ENCODE measurements around the gene TEPSIN. TPM values are rescaled to one million over a fixed set of nuclear protein-coding genes. Genes with fewer than 3 reads are reported as not detected.

Gene TEPSIN
- total RNA-seq, 4 donors from 2014 or later, result 61.2 to 336 (median 121) TPM

DNA sequence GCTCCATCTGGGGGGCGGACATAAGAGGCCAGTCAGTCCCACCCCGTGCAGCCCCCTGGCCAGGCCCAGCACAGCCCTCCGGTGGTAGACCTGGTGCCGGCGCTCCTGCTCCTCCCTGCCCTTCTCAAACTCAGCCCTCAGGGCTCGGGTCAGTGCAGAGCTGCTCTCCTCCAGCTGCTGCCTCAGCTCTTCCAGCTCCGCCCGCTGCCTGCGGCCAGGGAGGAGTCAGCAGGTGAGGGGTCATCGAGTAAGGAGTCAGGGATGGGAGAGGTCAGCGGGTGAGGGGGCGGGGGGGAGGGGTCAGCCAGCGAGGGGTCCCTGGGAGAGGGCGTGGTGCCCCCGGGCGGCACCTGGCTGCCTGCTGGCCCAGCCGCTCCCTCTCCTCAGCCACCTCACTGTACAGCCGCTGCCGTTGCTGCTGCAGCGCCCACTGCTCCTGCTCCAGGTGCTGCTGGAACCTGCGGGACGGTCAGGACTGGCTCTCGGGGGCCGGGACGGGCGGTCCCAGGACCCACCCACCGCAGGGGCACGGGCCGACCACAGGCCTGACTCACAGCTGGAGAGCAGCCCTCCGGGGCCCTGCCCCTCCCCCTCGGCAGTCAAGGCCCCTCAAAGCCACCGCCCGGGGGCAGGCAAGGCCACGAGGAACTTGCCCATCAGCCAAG, 46.3 kb downstream of the TEPSIN start:
- intact Hi-C loops (cut with DNase I; ENCODE audit: low total_unique reads), result no loop called here
- Histone ChIP-seq H3K27me3 (no peaks in the 10 kb centered on the region), H3K36me3 (no peaks in the 10 kb centered on the region), H3K9me3 (no peaks in the 10 kb centered on the region), H3K27ac (no peak overlapping the region), H3K4me1 (no peaks in the 10 kb centered on the region), H3K4me3 (no peak overlapping the region)
- in situ Hi-C loops (cut with MboI; ENCODE audit: low pct_ligation_motif_present in 1 of 4, low pct_unique_long_range_greater_than_20kb in 1 of 4, low sequenced_read_pairs in 3 of 4), result no loop called here
- TF ChIP-seq EP300 (IDR thresholded peaks at IDR 0.05; ENCODE audit: low read depth), result no peak
- 87% methylated on average over 10 of the region's 34 CpGs; no CpG with 5 or more reads in 1 of the 2 donors for WGBS, 2 donors (ENCODE audit: low coverage in 1 of 2)
- no peak for DNase-seq

DNA sequence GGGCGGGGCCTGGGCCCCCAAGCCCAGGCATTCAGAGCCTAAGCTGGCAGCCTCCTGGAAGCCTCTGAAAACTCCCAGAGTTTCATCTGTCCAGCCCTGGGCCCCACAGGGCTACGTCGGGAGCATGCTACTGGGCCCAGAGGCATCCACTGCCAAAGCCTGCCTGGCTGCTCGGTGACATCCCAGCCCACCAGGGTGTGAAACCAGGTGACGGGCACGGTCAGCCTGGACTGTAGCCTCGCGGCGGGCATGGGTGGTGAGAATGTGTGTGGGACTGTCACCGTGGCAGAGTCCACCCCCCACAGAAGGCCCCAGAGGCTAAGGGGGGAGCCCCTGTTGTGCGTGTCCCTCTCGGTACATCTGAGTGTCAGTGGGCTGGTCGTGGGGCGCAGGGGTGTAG, 47.2 kb downstream of the TEPSIN start:
- DNase-seq, result no peak
- H3K36me3 ChIP-seq, result no peaks in the 10 kb centered on the region
- H3K4me1 ChIP-seq, result no peaks in the 10 kb centered on the region
- in situ Hi-C loops (cut with MboI; ENCODE audit: low pct_ligation_motif_present in 1 of 4, low pct_unique_long_range_greater_than_20kb in 1 of 4, low sequenced_read_pairs in 3 of 4), result no loop called here
- 94% methylated on average over 7 of the region's 14 CpGs; no CpG with 5 or more reads in 1 of the 2 donors for WGBS, 2 donors (ENCODE audit: low coverage in 1 of 2)
- H3K27me3 ChIP-seq, result no peaks in the 10 kb centered on the region
- TF ChIP-seq EP300 (IDR thresholded peaks at IDR 0.05; ENCODE audit: low read depth), result no peak
- TF ChIP-seq, protein P1, sequence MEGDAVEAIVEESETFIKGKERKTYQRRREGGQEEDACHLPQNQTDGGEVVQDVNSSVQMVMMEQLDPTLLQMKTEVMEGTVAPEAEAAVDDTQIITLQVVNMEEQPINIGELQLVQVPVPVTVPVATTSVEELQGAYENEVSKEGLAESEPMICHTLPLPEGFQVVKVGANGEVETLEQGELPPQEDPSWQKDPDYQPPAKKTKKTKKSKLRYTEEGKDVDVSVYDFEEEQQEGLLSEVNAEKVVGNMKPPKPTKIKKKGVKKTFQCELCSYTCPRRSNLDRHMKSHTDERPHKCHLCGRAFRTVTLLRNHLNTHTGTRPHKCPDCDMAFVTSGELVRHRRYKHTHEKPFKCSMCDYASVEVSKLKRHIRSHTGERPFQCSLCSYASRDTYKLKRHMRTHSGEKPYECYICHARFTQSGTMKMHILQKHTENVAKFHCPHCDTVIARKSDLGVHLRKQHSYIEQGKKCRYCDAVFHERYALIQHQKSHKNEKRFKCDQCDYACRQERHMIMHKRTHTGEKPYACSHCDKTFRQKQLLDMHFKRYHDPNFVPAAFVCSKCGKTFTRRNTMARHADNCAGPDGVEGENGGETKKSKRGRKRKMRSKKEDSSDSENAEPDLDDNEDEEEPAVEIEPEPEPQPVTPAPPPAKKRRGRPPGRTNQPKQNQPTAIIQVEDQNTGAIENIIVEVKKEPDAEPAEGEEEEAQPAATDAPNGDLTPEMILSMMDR (IDR thresholded peaks at IDR 0.05), result no peak
- no peak for TF ChIP-seq POLR2A (IDR thresholded peaks at IDR 0.05)
- TF ChIP-seq POLR2AphosphoS5 (IDR thresholded peaks at IDR 0.05), result no peak
- intact Hi-C loops (cut with DNase I; ENCODE audit: low total_unique reads), result no loop called here
- no peak overlapping the region for H3K27ac ChIP-seq
- H3K9me3 ChIP-seq, result no peaks in the 10 kb centered on the region
- no peak overlapping the region for H3K4me3 ChIP-seq

DNA sequence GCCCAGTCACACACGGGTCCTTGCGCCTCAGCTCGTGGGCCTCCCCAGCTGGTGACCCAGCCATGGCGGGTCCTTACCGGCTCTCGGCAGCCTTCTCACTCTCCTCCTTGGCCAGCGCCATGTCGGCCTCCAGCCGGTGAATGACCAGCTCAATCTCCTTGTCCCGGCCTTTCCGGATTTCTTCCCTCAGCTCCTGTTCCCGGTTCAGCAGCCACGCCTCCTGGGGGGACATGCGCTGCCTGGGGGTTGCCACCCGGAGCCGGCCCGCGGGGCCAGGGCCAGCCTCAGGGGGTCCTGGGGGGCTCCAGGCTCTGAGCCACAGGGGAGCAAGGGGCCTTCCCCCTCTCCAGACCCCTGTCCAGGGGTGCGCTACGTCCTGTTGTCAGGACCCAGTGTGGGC, 47.7 kb downstream of the TEPSIN start:
- TF ChIP-seq EP300 (IDR thresholded peaks at IDR 0.05; ENCODE audit: low read depth) (no peak), POLR2A (IDR thresholded peaks at IDR 0.05) (no peak), POLR2AphosphoS5 (IDR thresholded peaks at IDR 0.05) (no peak)
- TF ChIP-seq, protein P1 (IDR thresholded peaks at IDR 0.05), result no peak
- Histone ChIP-seq H3K9me3 (no peaks in the 10 kb centered on the region), H3K36me3 (no peaks in the 10 kb centered on the region), H3K4me1 (no peaks in the 10 kb centered on the region), H3K4me3 (no peak overlapping the region), H3K27me3 (no peaks in the 10 kb centered on the region), H3K27ac (no peak overlapping the region)
- intact Hi-C loops (cut with DNase I; ENCODE audit: low total_unique reads), result no loop called here
- no peak for DNase-seq
- in situ Hi-C loops (cut with MboI; ENCODE audit: low pct_ligation_motif_present in 1 of 4, low pct_unique_long_range_greater_than_20kb in 1 of 4, low sequenced_read_pairs in 3 of 4), result no loop called here
- WGBS, 2 donors (ENCODE audit: low coverage in 1 of 2), result 67 to 93% methylated on average over 3 to 19 of the region's 20 CpGs

DNA sequence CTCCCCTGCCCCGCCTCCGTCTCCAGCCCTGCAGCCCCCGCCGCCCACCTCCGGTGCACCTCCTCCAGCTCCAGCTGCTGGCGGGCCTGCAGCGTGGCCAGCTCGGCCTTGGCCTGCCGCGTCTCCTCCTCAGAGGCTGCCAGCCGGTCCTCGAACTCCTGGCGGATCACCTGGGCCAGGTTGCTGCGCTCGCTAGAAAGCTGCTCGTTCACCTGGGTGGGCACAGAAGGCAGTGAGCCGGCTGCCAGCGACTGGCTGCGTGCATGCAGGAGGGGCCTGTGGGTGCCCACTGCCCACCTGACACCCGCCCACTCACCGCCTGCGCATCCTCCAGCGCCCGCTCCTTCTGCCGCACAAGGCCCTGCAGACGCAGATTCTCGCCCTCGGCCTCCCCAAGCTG, 48.3 kb downstream of the TEPSIN start:
- 92 to 94% methylated on average over 7 to 26 of the region's 28 CpGs for WGBS, 2 donors (ENCODE audit: low coverage in 1 of 2)
- Histone ChIP-seq H3K36me3 (no peaks in the 10 kb centered on the region), H3K9me3 (no peaks in the 10 kb centered on the region), H3K27me3 (no peaks in the 10 kb centered on the region), H3K4me3 (no peak overlapping the region), H3K4me1 (no peaks in the 10 kb centered on the region), H3K27ac (no peak overlapping the region)
- TF ChIP-seq POLR2AphosphoS5 (IDR thresholded peaks at IDR 0.05), result no peak
- TF ChIP-seq POLR2A (IDR thresholded peaks at IDR 0.05), result no peak
- TF ChIP-seq, protein P1 (IDR thresholded peaks at IDR 0.05), result no peak
- TF ChIP-seq EP300 (IDR thresholded peaks at IDR 0.05; ENCODE audit: low read depth), result no peak
- intact Hi-C loops (cut with DNase I; ENCODE audit: low total_unique reads), result no loop called here
- no peak for DNase-seq
- in situ Hi-C loops (cut with MboI; ENCODE audit: low pct_ligation_motif_present in 1 of 4, low pct_unique_long_range_greater_than_20kb in 1 of 4, low sequenced_read_pairs in 3 of 4), result no loop called here

Data from transverse colon (tissue), 4 donors.